Chondrocyte (in vitro differentiated cells): ENCODE measurements around the gene UVRAG. TPM values are rescaled to one million over a fixed set of nuclear protein-coding genes. Genes with fewer than 3 reads are reported as not detected.

Experiments used
- DNase-seq: peaks from one replicate; pipeline ENCODE4 v3.0.0; 2021; ENCODE audit warnings: mixed read lengths, low spot score
- H3K27ac Mint-ChIP-seq: one replicate; pipeline ENCODE4 v1.8.0; 2021; ENCODE audit warnings: mild to moderate bottlenecking, moderate library complexity, mixed read lengths; ENCODE audit not compliant: unreplicated experiment
- H3K27me3 Mint-ChIP-seq: 2 replicates; pipeline ENCODE4 v1.8.0; 2021; ENCODE audit warnings: low read depth, mixed read lengths
- H3K36me3 Mint-ChIP-seq: 2 replicates; pipeline ENCODE4 v1.8.0; 2021; ENCODE audit warnings: low read depth, mixed read lengths
- H3K4me1 Mint-ChIP-seq: 2 replicates; pipeline ENCODE4 v1.8.0; 2021; ENCODE audit warnings: low read depth, mild to moderate bottlenecking, mixed read lengths
- H3K4me3 Mint-ChIP-seq: one replicate; pipeline ENCODE4 v1.8.0; 2021; ENCODE audit warnings: mild to moderate bottlenecking, moderate library complexity, mixed read lengths; ENCODE audit not compliant: unreplicated experiment
- H3K9me3 Mint-ChIP-seq: 2 replicates; pipeline ENCODE4 v1.8.0; 2021; ENCODE audit warnings: low read depth, mixed read lengths
- total RNA-seq: library from RNA; stranded (reverse); gene quantifications from 3 replicates; pipeline ENCODE4 v1.2.1, GENCODE V29; 2021
- TF ChIP-seq, protein P1 (sequence below): fragments of 200-600 bp; sonication (generic); IDR thresholded peaks from 2 replicates; pipeline ENCODE4 v1.5.0; 2021; ENCODE audit warnings: antibody characterized with exemption, mild to moderate bottlenecking, moderate library complexity

UVRAG gene
- total RNA-seq, 1 donor from 2014 or later = 16.9 TPM

- Mint-ChIP-seq H3K27me3 (no peaks in the 10 kb centered on the region), H3K9me3 (no peaks in the 10 kb centered on the region), H3K4me3 (no peak overlapping the region), H3K4me1 (peaks cover 52% of the 10 kb centered on the region), H3K36me3 (peaks cover 4% of the 10 kb centered on the region), H3K27ac (peak overlapping the region; percentile 60)
- no peak for DNase-seq
- TF ChIP-seq, protein P1, sequence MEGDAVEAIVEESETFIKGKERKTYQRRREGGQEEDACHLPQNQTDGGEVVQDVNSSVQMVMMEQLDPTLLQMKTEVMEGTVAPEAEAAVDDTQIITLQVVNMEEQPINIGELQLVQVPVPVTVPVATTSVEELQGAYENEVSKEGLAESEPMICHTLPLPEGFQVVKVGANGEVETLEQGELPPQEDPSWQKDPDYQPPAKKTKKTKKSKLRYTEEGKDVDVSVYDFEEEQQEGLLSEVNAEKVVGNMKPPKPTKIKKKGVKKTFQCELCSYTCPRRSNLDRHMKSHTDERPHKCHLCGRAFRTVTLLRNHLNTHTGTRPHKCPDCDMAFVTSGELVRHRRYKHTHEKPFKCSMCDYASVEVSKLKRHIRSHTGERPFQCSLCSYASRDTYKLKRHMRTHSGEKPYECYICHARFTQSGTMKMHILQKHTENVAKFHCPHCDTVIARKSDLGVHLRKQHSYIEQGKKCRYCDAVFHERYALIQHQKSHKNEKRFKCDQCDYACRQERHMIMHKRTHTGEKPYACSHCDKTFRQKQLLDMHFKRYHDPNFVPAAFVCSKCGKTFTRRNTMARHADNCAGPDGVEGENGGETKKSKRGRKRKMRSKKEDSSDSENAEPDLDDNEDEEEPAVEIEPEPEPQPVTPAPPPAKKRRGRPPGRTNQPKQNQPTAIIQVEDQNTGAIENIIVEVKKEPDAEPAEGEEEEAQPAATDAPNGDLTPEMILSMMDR = no peak
Measured at GRCh38 chr11:75919525-75919924, 104.5 kb downstream of the UVRAG start.

- Mint-ChIP-seq H3K27ac (no peak overlapping the region), H3K9me3 (no peaks in the 10 kb centered on the region), H3K36me3 (peaks cover 4% of the 10 kb centered on the region), H3K27me3 (no peaks in the 10 kb centered on the region), H3K4me1 (peaks cover 64% of the 10 kb centered on the region), H3K4me3 (no peak overlapping the region)
- DNase-seq = no peak
- TF ChIP-seq, protein P1 = no peak
Measured at GRCh38 chr11:75920848-75921247, 105.8 kb downstream of the UVRAG start.

GRCh38 chr11:75921808-75922207, 106.8 kb downstream of the UVRAG start:
- peaks cover 4% of the 10 kb centered on the region for H3K36me3 Mint-ChIP-seq
- H3K9me3 Mint-ChIP-seq = no peaks in the 10 kb centered on the region
- H3K27me3 Mint-ChIP-seq = no peaks in the 10 kb centered on the region
- TF ChIP-seq, protein P1 = no peak
- peak overlapping the region; percentile 50 for H3K27ac Mint-ChIP-seq
- H3K4me3 Mint-ChIP-seq = no peak overlapping the region
- H3K4me1 Mint-ChIP-seq = peaks cover 74% of the 10 kb centered on the region
- no peak for DNase-seq

DNA sequence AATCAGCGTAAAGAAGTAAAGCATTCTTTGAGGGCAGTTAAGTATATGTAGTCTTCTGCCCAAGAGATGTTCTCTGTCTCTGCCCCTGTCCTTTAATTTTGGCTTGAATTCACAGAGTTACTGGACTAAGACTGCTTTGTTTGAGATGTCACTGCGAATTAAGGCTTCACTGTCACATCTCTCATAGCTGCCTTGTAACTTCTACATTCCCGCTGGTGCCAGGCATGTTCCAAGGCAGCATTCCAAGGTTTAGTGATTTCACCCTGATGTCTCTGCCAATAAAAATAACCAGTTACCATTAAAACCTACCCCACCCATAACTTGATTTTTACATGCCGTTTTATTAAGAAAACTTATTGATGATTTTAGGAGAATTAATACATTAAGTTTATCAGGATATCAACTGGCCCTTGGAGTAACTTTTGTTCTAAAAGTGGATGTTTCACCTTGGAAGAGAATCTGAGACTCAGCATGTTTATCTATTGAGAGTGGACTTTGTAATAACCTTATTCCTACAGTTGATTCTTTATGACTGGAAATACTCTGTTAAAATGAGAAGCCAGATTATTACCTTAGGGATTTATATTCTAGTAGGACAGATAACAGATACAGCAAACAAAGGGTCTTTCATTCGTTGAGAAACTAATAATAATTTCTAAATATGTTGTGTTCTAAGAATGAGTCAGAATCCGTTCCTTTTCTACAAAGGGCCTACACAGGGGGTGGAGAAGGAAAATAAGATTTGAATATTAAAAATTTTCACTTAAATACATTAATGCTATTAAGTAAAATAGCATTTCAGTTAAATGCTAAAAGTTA, 110.2 kb downstream of the UVRAG start:
- Mint-ChIP-seq H3K27me3 (no peaks in the 10 kb centered on the region), H3K4me1 (peaks cover 76% of the 10 kb centered on the region), H3K27ac (peak overlapping the region; percentile 79), H3K4me3 (no peak overlapping the region), H3K9me3 (no peaks in the 10 kb centered on the region), H3K36me3 (peaks cover 2% of the 10 kb centered on the region)
- no peak for DNase-seq
- TF ChIP-seq, protein P1 = no peak

DNA sequence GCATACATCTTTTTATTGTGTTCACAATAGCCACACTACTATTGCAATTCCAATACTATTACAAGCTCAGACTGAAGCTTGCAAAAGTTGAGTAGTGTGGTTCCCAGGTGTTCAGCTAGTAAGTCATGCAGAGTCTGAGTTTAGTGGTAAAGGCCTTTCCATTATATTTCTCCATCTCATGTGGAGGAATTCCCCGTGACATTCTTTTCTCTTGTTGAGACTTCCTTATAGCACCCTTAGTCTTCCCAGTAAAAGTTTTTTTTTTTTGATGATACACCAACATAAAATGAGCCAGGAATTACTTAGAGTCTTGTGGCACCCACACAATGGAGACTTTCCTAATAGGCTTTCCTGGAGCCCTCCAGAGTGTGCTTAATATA, 110.8 kb downstream of the UVRAG start:
- no peaks in the 10 kb centered on the region for H3K27me3 Mint-ChIP-seq
- H3K9me3 Mint-ChIP-seq = no peaks in the 10 kb centered on the region
- peaks cover 2% of the 10 kb centered on the region for H3K36me3 Mint-ChIP-seq
- TF ChIP-seq, protein P1 = no peak
- no peak overlapping the region for H3K4me3 Mint-ChIP-seq
- no peak for DNase-seq
- H3K4me1 Mint-ChIP-seq = peaks cover 78% of the 10 kb centered on the region
- H3K27ac Mint-ChIP-seq = peak overlapping the region; percentile 45
